Lung microvascular endothelial cell (primary cell): ENCODE measurements around the gene ACSBG1. TPM values are rescaled to one million over a fixed set of nuclear protein-coding genes. Genes with fewer than 3 reads are reported as not detected.
A peak's percentile ranks its signal among the peaks of the same experiment; 100 is the strongest.

Source experiments
- DNase-seq, 2 donors: peaks; one replicate each; pipeline versions ENCODE4 v3.0.0 to v3.0.0-alpha.2; 2010; ENCODE audit warnings: low read depth in 2 of 2
- total RNA-seq: library from RNA; depleted of rRNA; stranded (reverse); fragments of >200 nt; gene quantifications from 2 replicates; pipeline ENCODE4 v1.2.1, GENCODE V29; 2014

ACSBG1 gene, protein sequence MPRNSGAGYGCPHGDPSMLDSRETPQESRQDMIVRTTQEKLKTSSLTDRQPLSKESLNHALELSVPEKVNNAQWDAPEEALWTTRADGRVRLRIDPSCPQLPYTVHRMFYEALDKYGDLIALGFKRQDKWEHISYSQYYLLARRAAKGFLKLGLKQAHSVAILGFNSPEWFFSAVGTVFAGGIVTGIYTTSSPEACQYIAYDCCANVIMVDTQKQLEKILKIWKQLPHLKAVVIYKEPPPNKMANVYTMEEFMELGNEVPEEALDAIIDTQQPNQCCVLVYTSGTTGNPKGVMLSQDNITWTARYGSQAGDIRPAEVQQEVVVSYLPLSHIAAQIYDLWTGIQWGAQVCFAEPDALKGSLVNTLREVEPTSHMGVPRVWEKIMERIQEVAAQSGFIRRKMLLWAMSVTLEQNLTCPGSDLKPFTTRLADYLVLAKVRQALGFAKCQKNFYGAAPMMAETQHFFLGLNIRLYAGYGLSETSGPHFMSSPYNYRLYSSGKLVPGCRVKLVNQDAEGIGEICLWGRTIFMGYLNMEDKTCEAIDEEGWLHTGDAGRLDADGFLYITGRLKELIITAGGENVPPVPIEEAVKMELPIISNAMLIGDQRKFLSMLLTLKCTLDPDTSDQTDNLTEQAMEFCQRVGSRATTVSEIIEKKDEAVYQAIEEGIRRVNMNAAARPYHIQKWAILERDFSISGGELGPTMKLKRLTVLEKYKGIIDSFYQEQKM
- not detected in 2 replicates for total RNA-seq

DNA sequence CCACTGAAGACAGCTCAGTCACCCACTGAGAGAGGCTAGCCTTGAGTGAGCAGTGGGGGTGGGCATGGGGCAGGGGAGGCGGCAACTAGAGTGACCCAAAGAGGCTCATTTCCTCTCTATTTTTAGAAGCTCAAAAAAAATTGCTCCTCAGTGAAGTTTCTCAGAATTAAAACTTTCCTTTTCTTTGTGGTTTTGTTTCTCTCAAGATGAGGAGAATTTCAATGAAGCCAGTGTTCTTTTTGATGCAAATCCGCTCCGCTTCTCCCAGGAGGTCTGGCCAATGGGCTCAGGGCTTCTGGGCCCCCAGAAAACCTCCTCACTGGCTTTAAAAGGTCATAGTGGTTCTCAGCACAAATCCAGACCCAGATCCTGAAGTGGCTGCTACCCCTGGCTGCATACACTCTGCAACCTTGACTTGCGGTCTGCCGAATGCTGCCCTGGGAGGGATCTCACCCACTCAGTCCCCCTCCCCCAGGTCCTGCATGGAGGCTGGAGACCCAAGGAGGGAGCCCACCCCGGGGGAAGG is at the start of gene ACSBG1:
Gene ACSBG1 (minus strand): TSS at position 51 of the 526 bp plus-strand sequence. CDS start 64 bp downstream, outside the sequence.
- no peak for DNase-seq

DNA sequence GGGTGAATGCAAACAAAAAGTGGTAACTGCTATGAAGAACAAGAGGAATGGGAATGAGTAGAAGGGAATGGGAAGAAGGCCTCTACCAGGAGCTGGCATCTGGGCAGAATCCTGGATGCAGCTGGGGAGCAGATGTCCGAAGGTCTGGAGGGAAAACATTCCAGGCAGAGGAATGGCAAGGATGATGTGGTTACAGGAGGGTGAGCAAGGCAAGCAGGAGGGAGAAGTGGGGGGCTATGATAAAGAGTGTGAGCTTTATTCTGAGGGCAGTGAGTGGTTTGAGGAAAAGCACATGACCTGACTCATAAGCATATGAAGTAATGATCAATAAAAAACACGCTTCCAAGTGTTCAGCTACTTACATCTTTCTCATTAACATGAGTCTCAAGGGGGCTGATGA is 48.0 kb upstream of the ACSBG1 start:
- DNase-seq: no peak

DNA sequence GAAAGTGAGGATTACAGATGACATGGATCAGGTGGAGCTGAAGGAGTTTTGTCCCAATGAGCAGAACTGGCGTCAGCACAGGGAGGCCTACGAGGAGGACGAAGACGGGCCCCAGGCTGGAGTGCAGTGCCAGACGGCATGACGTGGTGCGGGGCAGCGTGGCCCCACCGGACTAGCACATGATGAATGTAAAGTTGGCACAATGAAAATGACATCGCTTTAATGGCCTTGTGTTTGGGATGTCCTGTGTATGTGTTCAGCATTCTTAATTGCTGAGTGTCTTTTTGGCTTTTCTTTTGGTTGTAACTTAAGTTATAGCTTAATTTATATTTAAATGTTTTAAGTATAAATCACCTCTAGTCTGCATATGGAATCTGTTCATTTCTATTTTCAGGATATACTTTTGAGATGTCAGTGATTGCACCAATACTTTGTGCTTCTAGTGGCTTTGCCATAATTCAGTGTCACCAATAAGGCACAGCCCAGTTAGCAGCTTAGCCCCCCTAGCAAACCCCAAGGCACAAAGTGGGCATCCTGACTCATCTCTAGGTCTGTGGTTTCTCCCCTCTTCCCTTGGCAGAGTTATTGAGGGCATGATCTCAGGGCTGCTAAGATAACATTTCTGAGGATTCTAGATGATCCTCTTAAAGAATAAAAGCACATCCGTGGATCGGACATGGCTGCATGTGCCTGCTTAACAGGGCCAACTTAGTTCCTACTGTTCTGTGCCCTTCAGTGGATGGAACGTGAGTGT is 46.1 kb upstream of the ACSBG1 start:
- DNase-seq: no peak

DNA sequence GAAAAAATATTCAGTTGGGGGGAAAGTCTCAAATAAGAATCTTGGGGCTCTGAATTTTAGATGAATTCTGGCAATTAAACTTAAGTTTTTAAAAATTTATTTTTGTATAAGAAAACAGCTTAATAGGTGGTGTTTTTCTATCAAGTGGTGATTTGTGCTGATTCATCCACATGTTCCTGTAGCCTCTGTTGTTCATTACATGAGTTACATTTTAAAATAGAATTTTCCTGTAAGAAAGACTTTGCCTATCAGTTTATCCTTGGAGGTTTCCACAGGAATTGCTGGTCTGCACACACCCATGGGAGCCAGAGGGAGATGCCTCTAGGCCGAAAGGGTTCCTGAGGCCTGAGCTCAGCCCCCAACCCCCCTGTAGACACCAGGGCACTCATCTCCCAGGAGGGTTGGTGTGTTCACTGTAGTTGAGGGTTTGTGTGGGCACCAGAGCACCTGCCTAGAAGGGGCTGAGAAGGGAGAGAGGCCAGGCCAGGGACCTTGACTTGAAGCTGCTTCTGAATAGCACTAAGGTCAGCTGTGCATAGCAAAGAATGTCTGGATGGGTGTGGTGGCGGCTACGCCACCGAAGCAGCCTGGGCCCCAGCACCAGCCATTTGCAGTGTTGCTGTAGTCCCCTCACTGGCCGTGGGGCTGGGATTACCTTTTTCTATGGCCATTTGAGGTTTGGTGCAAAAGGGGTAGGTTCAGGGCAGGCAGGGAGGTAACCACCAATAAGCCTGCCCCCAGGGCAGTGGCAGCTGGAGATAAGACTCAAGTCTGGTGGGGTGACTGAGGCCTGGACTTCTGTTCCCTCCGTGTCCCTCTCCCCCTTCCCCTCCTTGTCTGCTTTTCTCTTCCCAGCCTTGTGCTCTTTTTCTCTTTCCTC is 41.9 kb upstream of the ACSBG1 start:
- no peak for DNase-seq

DNA sequence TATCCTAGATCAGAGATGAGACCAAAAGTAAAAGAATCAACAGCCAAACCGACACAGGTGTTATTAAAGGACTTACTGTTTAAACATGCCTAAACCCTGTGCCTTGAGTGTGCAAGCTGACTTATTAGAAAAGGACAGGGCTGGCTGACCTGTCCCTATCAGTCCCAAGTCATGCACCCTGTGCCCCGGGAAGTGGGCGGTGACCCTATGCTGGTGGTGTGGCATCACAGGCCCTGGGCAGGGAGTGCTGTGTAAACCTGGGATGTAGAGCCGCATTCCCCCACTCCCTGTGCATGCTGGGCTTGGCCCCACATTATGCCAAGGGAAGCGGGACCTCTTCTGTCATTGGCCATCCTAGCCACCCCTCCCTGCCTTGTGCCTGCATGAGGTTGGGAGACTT is 40.6 kb upstream of the ACSBG1 start:
- no peak for DNase-seq

DNA sequence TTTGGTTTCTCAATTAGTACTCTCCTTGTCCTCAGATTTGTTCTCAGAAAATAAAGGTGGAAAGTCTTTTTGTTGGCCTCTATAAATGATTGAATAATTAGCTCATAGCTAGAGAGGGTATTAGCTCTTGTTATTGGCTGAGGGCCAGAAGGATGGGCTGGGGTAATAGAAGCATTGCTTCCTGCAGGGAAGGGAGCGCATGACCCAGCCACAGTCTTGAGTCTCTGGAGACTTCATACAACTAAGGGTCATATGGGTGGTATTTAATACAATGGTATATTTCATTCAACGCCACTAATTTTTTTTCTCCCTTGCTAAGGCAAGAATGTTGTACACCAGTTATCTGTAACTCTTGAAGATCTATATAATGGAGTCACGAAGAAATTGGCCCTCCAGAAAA is 38.4 kb upstream of the ACSBG1 start:
- DNase-seq: no peak

DNA sequence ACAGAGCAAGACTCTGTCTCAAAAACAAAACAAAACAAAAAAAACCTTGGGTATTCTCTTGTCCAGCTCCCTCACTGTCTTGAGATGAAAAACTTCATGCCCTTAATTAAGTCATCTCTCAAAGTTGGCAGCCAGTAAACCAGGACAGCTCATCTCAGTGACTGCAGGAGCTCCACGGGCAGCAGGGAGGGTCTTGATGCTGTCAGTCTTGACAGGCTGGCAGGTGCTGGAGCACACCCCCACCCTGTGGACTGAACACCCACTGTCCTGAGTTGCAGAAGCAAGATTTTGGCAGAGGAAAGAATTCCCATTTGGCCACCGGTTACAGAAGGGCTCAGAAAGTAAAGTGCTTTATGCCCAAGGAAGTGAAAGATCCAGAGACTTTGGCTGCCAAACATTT is 38.0 kb upstream of the ACSBG1 start:
- no peak for DNase-seq

DNA sequence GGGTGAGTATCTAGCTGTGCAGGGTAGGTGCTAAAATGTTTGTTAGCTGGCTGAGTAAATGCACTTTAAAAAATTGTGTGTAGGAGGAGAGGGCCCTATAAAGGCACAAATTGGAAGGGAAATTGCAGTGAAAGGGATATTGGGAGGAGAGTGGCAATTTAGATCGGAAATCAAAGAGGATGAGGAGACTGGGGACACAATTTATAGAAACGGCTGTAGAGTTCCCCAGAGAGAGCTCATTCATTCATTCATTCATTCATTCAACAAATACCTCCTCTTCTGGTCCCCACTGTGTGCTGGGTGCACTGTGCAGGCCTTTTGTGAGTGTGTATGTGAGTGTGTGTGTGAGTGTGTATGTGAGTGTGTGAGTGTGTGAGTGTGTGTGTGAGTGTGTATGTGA is 32.4 kb upstream of the ACSBG1 start:
- no peak for DNase-seq

DNA sequence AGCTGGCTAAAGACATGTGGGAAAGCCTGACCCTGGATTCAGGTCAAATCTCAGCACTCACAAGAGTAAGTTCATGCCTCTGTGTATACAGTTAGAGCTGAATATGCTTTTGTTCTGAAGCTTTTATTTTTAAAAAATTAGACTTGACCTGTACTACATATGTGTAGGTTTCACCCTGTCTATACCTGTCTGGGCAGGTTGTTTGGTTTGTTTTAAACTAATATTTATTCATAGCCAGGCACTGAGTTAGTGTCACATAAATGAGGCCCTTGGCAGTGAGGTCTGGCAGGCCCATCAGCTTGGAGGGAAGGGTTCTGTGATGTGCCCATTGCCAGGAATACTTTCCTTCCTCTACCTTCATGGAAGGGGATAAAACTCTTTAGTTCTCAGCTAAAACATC is 31.9 kb upstream of the ACSBG1 start:
- no peak for DNase-seq

DNA sequence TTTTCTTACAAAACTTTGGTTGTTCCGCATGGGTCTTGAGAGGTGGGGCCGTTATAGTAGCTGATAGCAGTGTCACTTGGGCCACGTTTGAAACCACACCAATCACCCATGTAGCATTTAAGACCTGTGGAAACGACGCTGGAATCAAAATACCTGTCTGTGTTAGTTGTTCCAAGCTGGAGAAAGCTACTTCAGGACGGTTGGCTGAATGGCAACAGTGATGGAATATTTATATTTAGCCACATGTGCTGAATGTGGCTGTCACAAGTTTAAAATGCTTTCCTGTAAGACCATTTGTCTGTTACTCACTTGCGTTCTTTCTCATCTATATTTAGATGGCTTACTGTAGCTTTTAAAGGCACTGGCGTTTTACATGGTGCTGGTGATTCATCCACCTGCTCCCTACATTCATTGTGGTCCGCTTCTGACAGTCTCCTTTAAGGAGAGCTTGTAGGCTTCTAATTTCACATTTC is 31.4 kb upstream of the ACSBG1 start:
- peak; percentile 32 to 65 for DNase-seq

DNA sequence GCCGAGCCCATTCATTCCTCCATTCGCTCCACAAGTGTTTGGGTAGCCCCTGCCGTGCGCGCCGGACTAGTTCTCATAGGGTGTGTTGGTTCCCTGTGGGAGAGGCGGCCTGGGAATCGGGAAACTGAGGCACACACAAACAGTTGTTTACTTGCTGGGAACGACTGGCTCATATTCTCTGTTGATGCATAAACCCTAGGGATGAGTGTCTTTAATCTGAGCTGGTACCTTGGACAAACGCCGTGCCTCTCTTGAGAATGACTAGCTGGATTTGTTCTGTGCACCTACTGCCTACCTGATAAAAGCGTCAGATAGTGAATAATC is 30.7 kb upstream of the ACSBG1 start:
- no peak for DNase-seq

DNA sequence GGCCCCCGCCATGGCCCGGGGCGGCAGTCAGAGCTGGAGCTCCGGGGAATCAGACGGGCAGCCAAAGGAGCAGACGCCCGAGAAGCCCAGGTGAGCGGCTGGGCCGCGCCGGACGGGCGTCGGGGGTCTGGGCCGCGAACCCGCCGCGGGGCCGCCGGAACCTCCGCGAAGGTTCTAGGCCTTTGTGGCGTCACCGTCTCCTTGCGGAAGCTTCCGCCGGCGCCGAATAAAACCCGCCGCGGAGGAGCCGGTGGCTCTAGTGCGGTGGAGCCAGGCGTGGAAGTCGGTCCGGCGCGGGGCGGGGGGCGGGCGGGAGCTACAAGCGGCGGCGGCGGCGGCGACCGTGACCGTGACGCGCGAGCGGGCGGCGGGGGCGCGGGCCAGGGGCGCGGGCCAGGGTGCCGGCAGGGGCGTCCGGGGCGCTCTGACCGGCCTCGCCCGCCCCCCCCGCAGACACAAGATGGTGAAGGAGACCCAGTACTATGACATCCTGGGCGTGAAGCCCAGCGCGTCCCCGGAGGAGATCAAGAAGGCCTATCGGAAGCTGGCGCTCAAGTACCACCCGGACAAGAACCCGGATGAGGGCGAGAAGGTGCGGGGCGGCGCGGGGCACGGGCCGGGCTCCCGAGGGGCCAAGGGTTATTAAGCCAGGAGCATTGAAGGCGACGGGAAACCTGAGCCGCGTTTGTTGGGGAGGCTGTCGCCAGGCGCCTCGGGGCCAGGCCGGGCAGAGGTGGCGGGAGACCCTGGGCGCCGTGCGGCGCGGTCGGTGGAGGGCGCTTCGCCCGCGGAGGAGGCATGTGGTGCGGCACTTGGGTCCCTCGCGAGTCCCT is 30.2 kb upstream of the ACSBG1 start, which contains the start of gene DNAJA4:
Gene DNAJA4 (plus strand): TSS at position 259 of the 833 bp plus-strand sequence. CDS start 202 bp downstream, at position 461.
- DNase-seq: peak; percentile 55 to 58

DNA sequence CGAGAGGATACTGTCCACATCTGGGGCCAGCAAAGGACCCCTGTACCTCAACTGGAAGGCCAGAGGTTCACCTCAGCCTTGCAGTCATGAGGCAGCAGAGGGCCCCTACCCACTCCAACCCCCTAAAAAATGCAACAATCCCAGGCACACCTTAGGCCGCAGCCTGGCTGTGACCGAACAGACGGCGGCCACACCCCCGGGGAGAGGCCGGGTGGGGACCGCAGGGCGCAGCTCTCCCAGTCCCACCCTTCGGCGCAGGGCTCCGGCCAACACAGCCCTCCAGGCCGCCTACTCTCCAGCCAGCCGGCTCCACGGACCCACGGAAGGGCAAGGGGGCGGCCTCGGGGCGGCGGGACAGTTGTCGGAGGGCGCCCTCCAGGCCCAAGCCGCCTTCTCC is 29.5 kb upstream of the ACSBG1 start:
- no peak for DNase-seq

DNA sequence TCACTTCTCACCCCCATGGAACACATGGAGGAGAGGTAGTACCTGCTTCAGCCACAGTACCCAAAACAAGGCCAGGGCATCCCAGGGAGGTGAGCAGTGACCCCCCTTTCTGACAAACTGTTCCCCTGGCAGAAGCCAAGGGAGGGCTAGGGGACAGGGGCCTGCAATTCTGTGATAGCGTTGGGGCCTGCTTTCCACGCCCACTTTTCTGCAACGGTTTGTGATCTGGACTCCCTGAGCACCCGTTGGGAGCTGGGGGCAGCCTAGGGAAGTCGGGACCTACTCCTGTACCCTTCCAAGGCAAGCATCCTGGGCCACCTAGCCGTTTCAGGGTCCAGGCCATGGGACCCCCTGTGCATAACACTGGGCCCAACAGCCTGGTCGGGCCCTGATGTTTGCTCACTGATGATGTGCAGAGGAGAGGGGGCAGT is 29.0 kb upstream of the ACSBG1 start:
- no peak for DNase-seq

DNA sequence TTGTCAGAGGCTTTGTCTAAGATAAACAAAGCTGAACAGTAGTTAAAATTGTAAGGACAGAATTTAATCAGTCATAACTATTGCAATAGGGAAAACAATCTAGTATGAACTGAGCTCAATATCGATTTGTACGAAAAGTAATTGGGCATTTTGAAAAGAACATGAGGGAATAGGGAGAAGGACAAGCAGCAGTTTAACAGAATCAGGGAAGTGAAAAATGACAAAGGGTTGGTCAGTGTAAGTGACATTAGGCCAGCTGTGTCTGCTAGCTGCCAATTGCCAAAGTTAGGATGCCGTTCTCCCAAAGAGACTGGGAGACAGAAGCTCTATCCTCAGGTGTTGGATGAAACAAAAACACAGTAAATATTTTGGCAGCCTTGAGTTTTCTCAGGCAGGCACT is 26.7 kb upstream of the ACSBG1 start:
- DNase-seq: no peak

DNA sequence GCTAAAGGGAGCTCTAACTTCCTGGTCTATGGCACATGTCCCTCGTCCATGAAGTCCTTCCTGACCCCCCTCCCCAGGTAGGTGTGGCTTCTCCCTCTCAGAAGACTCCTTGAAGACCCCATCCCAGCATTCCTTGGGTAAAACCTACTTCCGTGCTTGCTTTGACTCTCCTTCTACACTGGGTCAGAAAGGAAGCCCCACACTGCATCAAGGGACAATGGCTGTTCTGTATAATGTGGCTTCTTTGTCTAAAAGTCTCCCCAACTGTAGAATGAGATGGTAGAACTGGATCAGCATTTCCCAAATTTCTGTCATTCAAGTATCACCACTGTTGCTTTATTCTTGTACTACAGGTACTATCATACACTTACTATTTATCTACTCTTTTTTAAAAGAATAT is 26.1 kb upstream of the ACSBG1 start:
- no peak for DNase-seq

DNA sequence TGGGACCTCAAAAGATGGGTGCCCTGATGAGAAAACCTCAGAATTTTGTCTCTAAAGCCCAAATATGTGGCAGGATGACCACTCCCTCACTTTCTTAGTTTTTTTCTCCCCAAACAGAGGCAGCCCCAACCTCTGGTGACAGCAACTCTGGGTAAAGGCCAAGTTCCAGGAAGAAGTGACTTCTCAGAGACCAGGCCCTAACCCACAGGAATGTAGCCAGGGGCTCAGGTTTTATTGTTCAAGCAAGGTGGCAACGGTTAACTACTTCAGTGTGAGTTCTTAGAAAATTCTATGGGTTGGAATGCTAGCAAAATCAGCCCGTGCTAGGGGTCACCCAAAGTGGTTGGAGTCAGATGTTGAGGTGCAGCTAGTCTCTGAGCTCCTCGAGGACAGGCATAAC is 24.9 kb upstream of the ACSBG1 start:
- DNase-seq: no peak

DNA sequence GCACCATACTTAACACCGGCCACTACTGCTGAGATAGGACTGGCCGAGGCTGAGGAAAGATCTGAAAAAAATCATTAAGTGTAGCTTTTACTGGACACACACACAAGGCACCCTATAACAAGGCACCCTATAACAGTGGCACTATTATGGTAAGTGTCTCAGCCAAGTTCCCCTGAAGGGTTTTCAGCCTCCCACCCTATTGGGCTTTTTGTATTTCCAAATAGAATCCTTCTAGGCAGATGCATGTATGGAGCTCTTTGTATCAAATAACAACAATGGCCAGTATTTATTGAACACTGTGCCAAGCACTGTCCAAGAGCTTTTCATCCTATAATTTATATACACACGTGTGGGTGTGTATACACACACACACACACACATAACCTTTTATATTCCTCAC is 23.3 kb upstream of the ACSBG1 start:
- DNase-seq: no peak

DNA sequence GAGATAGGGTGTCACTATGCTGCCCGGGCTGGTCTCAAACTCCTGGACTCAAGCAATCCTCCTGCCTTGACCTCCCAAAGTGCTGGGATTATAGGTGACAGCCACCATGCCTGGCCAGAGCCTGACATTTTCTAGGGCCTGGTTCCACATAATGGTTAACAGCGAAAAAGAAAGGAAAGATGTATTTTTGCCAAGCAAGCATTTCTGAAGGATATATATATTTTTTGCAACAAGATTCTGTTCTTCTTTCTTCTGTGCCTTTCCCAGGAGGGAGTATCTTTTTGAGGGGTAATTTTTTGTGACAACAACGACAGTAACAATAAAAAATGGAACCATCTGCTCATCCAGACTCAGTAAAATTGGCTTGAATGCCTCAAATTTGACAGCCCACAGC is 21.7 kb upstream of the ACSBG1 start:
- no peak for DNase-seq
